IPS DF 4.7 (cell line): Measurements from ENCODE around the gene DAPK2.

Experiments used
- DNase-seq: peaks from one replicate; pipeline ENCODE4 v3.0.0-alpha.2; 2013; ENCODE audit warnings: low spot score; ENCODE audit errors: extremely low read depth

The DAPK2 gene

GRCh38 chr15:64024172-64025050 is 21.9 kb downstream of the DAPK2 start:
- DNase-seq, result no peak

- no peak for DNase-seq
Measured at GRCh38 chr15:64023220-64023619, 23.1 kb downstream of the DAPK2 start.

- DNase-seq, result no peak
Measured at GRCh38 chr15:64022571-64022970, 23.7 kb downstream of the DAPK2 start.

- no peak for DNase-seq
Measured at GRCh38 chr15:64019764-64020163, 26.5 kb downstream of the DAPK2 start.

- DNase-seq, result no peak
Measured at GRCh38 chr15:64017591-64018163, 28.6 kb downstream of the DAPK2 start.

- no peak for DNase-seq
Measured at GRCh38 chr15:64017082-64017588, 29.1 kb downstream of the DAPK2 start.

- no peak for DNase-seq
Measured at GRCh38 chr15:64016257-64016656, 30.0 kb downstream of the DAPK2 start.

GRCh38 chr15:64014995-64015394 is 31.3 kb downstream of the DAPK2 start:
- no peak for DNase-seq

- DNase-seq, result no peak
Measured at GRCh38 chr15:64013179-64014062, 32.9 kb downstream of the DAPK2 start.

- DNase-seq, result no peak
Measured at GRCh38 chr15:64011736-64012135, 34.5 kb downstream of the DAPK2 start.

- no peak for DNase-seq
Measured at GRCh38 chr15:64010719-64011118, 35.6 kb downstream of the DAPK2 start.

- DNase-seq, result no peak
Measured at GRCh38 chr15:64009798-64010261, 36.5 kb downstream of the DAPK2 start.

- DNase-seq, result no peak
Measured at GRCh38 chr15:64009241-64009640, 37.0 kb downstream of the DAPK2 start.

- no peak for DNase-seq
Measured at GRCh38 chr15:64008177-64008576, 38.1 kb downstream of the DAPK2 start.

- DNase-seq, result no peak
Measured at GRCh38 chr15:64006642-64007041, 39.6 kb downstream of the DAPK2 start.

- DNase-seq, result no peak
Measured at GRCh38 chr15:64004587-64004986, 41.7 kb downstream of the DAPK2 start.

- DNase-seq, result no peak
Measured at GRCh38 chr15:64004056-64004455, 42.2 kb downstream of the DAPK2 start.

- no peak for DNase-seq
Measured at GRCh38 chr15:64003182-64003581, 43.1 kb downstream of the DAPK2 start.

- DNase-seq, result no peak
Measured at GRCh38 chr15:64001148-64001547, 45.1 kb downstream of the DAPK2 start.

- no peak for DNase-seq
Measured at GRCh38 chr15:64000183-64000951, 45.9 kb downstream of the DAPK2 start.

- no peak for DNase-seq
Measured at GRCh38 chr15:63999177-63999576, 47.1 kb downstream of the DAPK2 start.
